Liver (tissue), 9 donors: ENCODE data around the gene COL23A1. TPM values are rescaled to one million over a fixed set of nuclear protein-coding genes. Genes with fewer than 3 reads are reported as not detected.

ENCODE experiments used
- DNase-seq: peaks from one replicate; pipeline ENCODE4 v3.0.0-alpha.2; 2017; ENCODE audit warnings: low spot score
- H3K27ac ChIP-seq, 2 donors: one replicate each; pipeline ENCODE4 v1.7.0; 2013; ENCODE audit warnings: inconsistent platforms in 2 of 2, low read length in 2 of 2, control low read depth in 1 of 2, low read depth in 1 of 2, mild to moderate bottlenecking in 1 of 2
- H3K27me3 ChIP-seq, 4 donors: one replicate each; pipeline versions ENCODE4 v1.6.1 to v1.7.0; 2013; ENCODE audit warnings: low read length in 3 of 4, inconsistent platforms in 1 of 4, mild to moderate bottlenecking in 1 of 4, moderate library complexity in 1 of 4; ENCODE audit not compliant: control insufficient read depth in 4 of 4, insufficient read depth in 4 of 4
- H3K36me3 ChIP-seq, 4 donors: one replicate each; pipeline versions ENCODE4 v1.6.1 to v1.7.0; 2013; ENCODE audit warnings: low read length in 3 of 4, mild to moderate bottlenecking in 3 of 4, low read depth in 1 of 4, moderate library complexity in 1 of 4; ENCODE audit not compliant: control insufficient read depth in 4 of 4, insufficient read depth in 3 of 4
- H3K4me1 ChIP-seq, 4 donors: one replicate each; pipeline versions ENCODE4 v1.6.1 to v1.7.0; 2013; ENCODE audit warnings: low read length in 3 of 4, mild to moderate bottlenecking in 3 of 4, moderate library complexity in 1 of 4; ENCODE audit not compliant: control insufficient read depth in 4 of 4, insufficient read depth in 4 of 4
- H3K4me3 ChIP-seq, 3 donors: one replicate each; pipeline versions ENCODE4 v1.6.1 to v1.7.0; 2013; ENCODE audit warnings: low read length in 3 of 3, control low read depth in 1 of 3, low read depth in 1 of 3, mild to moderate bottlenecking in 1 of 3
- H3K9ac ChIP-seq, 2 donors: one replicate each; pipeline ENCODE4 v1.7.0; 2013; ENCODE audit warnings: low read length in 2 of 2, mild to moderate bottlenecking in 2 of 2, moderate library complexity in 2 of 2, control low read depth in 1 of 2, low read depth in 1 of 2
- H3K9me3 ChIP-seq, 4 donors: one replicate each; pipeline versions ENCODE4 v1.6.1 to v1.7.0; 2013; ENCODE audit warnings: low read length in 3 of 4; ENCODE audit not compliant: control insufficient read depth in 4 of 4
- EGR1 ChIP-seq, 2 donors: IDR thresholded peaks; 2 replicates each; pipeline ENCODE4 v1.6.1; 2016 to 2018; ENCODE audit warnings: antibody characterized with exemption in 2 of 2, low read depth in 2 of 2
- FOXA1 ChIP-seq: IDR thresholded peaks from 2 replicates; pipeline ENCODE4 v1.6.1; 2016; ENCODE audit warnings: antibody characterized with exemption
- FOXA2 ChIP-seq: IDR thresholded peaks from 2 replicates; pipeline ENCODE4 v1.6.1; 2016; ENCODE audit warnings: antibody characterized with exemption
- GABPA ChIP-seq, 2 donors: IDR thresholded peaks in 1 of 2; conservative IDR thresholded peaks in 1 of 2; 2 replicates each; pipeline ENCODE4 v1.6.1; 2016; ENCODE audit warnings: antibody characterized with exemption in 2 of 2, mild to moderate bottlenecking in 1 of 2, moderate library complexity in 1 of 2
- HNF4A ChIP-seq, 2 donors: conservative IDR thresholded peaks; 2 replicates each; pipeline ENCODE4 v1.6.1; 2016; ENCODE audit warnings: antibody characterized with exemption in 2 of 2, mild to moderate bottlenecking in 2 of 2
- HNF4G ChIP-seq: IDR thresholded peaks from 2 replicates; pipeline ENCODE4 v1.6.1; 2016; ENCODE audit warnings: antibody characterized with exemption
- JUND ChIP-seq, 2 donors: IDR thresholded peaks; 2 replicates each; pipeline ENCODE4 v1.6.1; 2016; ENCODE audit warnings: antibody characterized with exemption in 2 of 2
- NR2F2 ChIP-seq: IDR thresholded peaks from 2 replicates; pipeline ENCODE4 v1.6.1; 2016; ENCODE audit warnings: antibody characterized with exemption
- RAD21 ChIP-seq, 2 donors: IDR thresholded peaks; 2 replicates each; pipeline ENCODE4 v1.6.1; 2016; ENCODE audit warnings: antibody characterized with exemption in 2 of 2, mild to moderate bottlenecking in 2 of 2
- RXRA ChIP-seq, 2 donors: IDR thresholded peaks; 2 replicates each; pipeline ENCODE4 v1.6.1; 2017 to 2018; ENCODE audit warnings: antibody characterized with exemption in 2 of 2, mild to moderate bottlenecking in 1 of 2
- SP1 ChIP-seq: IDR thresholded peaks from 2 replicates; pipeline ENCODE4 v1.6.1; 2018; ENCODE audit warnings: antibody characterized with exemption, mild to moderate bottlenecking
- TAF1 ChIP-seq: conservative IDR thresholded peaks from 2 replicates; pipeline ENCODE4 v1.6.1; 2016; ENCODE audit warnings: antibody characterized with exemption, mild to moderate bottlenecking
- YY1 ChIP-seq: IDR thresholded peaks from 2 replicates; pipeline ENCODE4 v1.6.1; 2016; ENCODE audit warnings: antibody characterized with exemption, mild to moderate bottlenecking
- whole genome bisulfite sequencing: extraction: QIAGEN DNeasy Blood & Tissue Kit; methylation state at CpG from one replicate; pipeline ENCODE4 v1.1.7; 2013; 5-methylcytosine and 5-hydroxymethylcytosine counted together
- polyA plus RNA-seq, 2 donors: library from polyadenylated mRNA; stranded (reverse) in 1 of 2; unstranded in 1 of 2; fragments of 200-250 nt in 1 of 2; fragments of >200 nt in 1 of 2; fragmentation: Nextera tagmentation in 1 of 2; extraction: Ambion mirVana in 1 of 2; gene quantifications; one replicate each; pipeline versions ENCODE4 v1.2.1 to v1.2.3, GENCODE V29; 2013 to 2015
- total RNA-seq, 2 donors: library from RNA; depleted of rRNA; stranded (reverse); fragments of >200 nt; gene quantifications; one replicate each; pipeline ENCODE4 v1.2.3, GENCODE V29; 2014
- TF ChIP-seq, protein P1 (sequence below): IDR thresholded peaks from 2 replicates; pipeline ENCODE4 v1.6.1; 2016; ENCODE audit warnings: antibody characterized with exemption
- TF ChIP-seq, protein P2 (sequence below): fragments of 150-350 bp; IDR thresholded peaks from 2 replicates; pipeline ENCODE4 v1.5.1; 2017; ENCODE audit warnings: improper control_type of control experiment, low read depth, low read length; ENCODE audit not compliant: missing input control
- TF ChIP-seq, protein P3 (sequence below): IDR thresholded peaks from 2 replicates; pipeline ENCODE4 v1.6.1; 2016; ENCODE audit warnings: antibody characterized with exemption
- TF ChIP-seq, protein P4 (sequence below): IDR thresholded peaks from 2 replicates; pipeline ENCODE4 v1.6.1; 2016; ENCODE audit warnings: antibody characterized with exemption, mild to moderate bottlenecking
- donor health status: healthy.
- donor health status: healthy.
- donor health status: healthy.
- donor health status: healthy.
- donor health status: healthy.

COL23A1 gene
- total and polyA plus RNA-seq, 4 donors, result 0.08 to 1.4 (median 0.27) TPM

DNA sequence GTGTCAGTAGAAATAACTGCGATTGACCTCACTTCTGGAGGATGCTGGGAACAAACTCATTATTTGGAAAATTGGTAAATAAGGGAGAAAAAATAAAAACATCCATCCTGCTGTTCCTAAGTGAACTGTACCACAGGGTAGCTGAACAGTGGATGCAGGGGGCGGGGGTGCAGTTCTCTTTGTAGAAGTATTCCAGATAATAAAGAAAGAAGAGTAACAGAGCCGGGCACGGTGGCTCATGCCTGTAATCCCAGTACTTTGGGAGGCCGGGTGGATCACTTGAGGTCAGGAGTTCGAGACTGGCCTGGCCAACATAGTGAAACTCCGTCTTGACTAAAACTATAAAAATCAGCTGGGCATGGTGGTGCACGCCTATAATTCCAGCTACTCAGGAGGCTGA, 132.1 kb downstream of the COL23A1 start:
- Histone ChIP-seq H3K4me1 (peaks cover 0 to 5% (median under 1%) of the 10 kb centered on the region in 4 donors), H3K9me3 (no peaks in the 10 kb centered on the region), H3K27ac (no peak overlapping the region), H3K27me3 (no peaks in the 10 kb centered on the region), H3K36me3 (no peaks in the 10 kb centered on the region), H3K9ac (no peak overlapping the region), H3K4me3 (no peak overlapping the region)
- no peak for DNase-seq
- WGBS, result 92% methylated on average over 8 of the region's 8 CpGs
- TF ChIP-seq, protein P1, sequence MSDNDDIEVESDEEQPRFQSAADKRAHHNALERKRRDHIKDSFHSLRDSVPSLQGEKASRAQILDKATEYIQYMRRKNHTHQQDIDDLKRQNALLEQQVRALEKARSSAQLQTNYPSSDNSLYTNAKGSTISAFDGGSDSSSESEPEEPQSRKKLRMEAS, result no peak
- TF ChIP-seq SP1, result no peak
- TF ChIP-seq, protein P2, sequence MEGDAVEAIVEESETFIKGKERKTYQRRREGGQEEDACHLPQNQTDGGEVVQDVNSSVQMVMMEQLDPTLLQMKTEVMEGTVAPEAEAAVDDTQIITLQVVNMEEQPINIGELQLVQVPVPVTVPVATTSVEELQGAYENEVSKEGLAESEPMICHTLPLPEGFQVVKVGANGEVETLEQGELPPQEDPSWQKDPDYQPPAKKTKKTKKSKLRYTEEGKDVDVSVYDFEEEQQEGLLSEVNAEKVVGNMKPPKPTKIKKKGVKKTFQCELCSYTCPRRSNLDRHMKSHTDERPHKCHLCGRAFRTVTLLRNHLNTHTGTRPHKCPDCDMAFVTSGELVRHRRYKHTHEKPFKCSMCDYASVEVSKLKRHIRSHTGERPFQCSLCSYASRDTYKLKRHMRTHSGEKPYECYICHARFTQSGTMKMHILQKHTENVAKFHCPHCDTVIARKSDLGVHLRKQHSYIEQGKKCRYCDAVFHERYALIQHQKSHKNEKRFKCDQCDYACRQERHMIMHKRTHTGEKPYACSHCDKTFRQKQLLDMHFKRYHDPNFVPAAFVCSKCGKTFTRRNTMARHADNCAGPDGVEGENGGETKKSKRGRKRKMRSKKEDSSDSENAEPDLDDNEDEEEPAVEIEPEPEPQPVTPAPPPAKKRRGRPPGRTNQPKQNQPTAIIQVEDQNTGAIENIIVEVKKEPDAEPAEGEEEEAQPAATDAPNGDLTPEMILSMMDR, result no peak
- TF ChIP-seq HNF4A (conservative IDR thresholded peaks at IDR 0.05), result no peak
- TF ChIP-seq, protein P3, sequence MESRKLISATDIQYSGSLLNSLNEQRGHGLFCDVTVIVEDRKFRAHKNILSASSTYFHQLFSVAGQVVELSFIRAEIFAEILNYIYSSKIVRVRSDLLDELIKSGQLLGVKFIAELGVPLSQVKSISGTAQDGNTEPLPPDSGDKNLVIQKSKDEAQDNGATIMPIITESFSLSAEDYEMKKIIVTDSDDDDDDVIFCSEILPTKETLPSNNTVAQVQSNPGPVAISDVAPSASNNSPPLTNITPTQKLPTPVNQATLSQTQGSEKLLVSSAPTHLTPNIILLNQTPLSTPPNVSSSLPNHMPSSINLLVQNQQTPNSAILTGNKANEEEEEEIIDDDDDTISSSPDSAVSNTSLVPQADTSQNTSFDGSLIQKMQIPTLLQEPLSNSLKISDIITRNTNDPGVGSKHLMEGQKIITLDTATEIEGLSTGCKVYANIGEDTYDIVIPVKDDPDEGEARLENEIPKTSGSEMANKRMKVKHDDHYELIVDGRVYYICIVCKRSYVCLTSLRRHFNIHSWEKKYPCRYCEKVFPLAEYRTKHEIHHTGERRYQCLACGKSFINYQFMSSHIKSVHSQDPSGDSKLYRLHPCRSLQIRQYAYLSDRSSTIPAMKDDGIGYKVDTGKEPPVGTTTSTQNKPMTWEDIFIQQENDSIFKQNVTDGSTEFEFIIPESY, result no peak
- TF ChIP-seq, protein P4, sequence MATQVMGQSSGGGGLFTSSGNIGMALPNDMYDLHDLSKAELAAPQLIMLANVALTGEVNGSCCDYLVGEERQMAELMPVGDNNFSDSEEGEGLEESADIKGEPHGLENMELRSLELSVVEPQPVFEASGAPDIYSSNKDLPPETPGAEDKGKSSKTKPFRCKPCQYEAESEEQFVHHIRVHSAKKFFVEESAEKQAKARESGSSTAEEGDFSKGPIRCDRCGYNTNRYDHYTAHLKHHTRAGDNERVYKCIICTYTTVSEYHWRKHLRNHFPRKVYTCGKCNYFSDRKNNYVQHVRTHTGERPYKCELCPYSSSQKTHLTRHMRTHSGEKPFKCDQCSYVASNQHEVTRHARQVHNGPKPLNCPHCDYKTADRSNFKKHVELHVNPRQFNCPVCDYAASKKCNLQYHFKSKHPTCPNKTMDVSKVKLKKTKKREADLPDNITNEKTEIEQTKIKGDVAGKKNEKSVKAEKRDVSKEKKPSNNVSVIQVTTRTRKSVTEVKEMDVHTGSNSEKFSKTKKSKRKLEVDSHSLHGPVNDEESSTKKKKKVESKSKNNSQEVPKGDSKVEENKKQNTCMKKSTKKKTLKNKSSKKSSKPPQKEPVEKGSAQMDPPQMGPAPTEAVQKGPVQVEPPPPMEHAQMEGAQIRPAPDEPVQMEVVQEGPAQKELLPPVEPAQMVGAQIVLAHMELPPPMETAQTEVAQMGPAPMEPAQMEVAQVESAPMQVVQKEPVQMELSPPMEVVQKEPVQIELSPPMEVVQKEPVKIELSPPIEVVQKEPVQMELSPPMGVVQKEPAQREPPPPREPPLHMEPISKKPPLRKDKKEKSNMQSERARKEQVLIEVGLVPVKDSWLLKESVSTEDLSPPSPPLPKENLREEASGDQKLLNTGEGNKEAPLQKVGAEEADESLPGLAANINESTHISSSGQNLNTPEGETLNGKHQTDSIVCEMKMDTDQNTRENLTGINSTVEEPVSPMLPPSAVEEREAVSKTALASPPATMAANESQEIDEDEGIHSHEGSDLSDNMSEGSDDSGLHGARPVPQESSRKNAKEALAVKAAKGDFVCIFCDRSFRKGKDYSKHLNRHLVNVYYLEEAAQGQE, result no peak
- no peak for TF ChIP-seq YY1
- TF ChIP-seq HNF4G, result no peak
- TF ChIP-seq RXRA (IDR thresholded peaks at IDR 0.05), result no peak
- no peak for TF ChIP-seq EGR1 (IDR thresholded peaks at IDR 0.05; ENCODE audit: low read depth in 2 of 2)

DNA sequence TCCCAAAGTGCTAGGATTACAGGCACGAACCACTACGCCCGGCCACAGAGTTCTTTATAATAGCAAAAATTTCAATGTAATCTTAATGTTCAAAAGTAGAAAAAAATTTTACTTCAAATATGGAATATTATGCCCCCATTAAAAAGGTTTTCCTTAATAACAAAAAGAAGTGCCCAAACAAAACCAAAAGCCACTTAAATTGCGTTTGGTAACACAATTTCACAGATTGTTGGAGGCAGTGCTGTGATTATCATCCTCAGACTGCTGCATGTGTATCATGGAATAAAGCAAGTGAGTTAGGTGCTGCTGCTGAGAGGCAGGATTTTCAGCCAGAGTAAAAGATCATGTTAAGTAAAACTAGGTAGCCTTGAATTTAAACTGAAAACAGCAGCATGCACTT, 132.7 kb downstream of the COL23A1 start:
- Histone ChIP-seq H3K4me1 (peaks cover 0 to 5% (median under 1%) of the 10 kb centered on the region in 4 donors), H3K36me3 (no peaks in the 10 kb centered on the region), H3K9me3 (no peaks in the 10 kb centered on the region), H3K4me3 (no peak overlapping the region), H3K27ac (no peak overlapping the region), H3K27me3 (no peaks in the 10 kb centered on the region), H3K9ac (no peak overlapping the region)
- WGBS, result 90% methylated on average over 4 of the region's 4 CpGs
- DNase-seq, result no peak
- no peak for TF ChIP-seq RXRA (IDR thresholded peaks at IDR 0.05)
- no peak for TF ChIP-seq JUND (IDR thresholded peaks at IDR 0.05)
- no peak for TF ChIP-seq RAD21 (IDR thresholded peaks at IDR 0.05)
- no peak for TF ChIP-seq NR2F2
- TF ChIP-seq EGR1 (IDR thresholded peaks at IDR 0.05; ENCODE audit: low read depth in 2 of 2), result no peak
- TF ChIP-seq, protein P2, result no peak
- TF ChIP-seq TAF1, result no peak
- TF ChIP-seq, protein P3, result no peak
- TF ChIP-seq, protein P1, result no peak
- no peak for TF ChIP-seq FOXA2
- TF ChIP-seq HNF4G, result no peak
- TF ChIP-seq GABPA (IDR thresholded peaks at IDR 0.05 in 1 of 2, conservative IDR thresholded peaks at IDR 0.05 in 1 of 2), result no peak
- TF ChIP-seq SP1, result no peak
- no peak for TF ChIP-seq FOXA1
